Stimulated activated CD4-positive, alpha-beta T cell treated with anti-CD3 and anti-CD28 coated beads, Interleukin-1b, Interleukin-23, amount 100 ng/mL, for 1 hour (primary cell): ENCODE data around the gene ZNF524.
A peak's percentile ranks its signal among the peaks of the same experiment; 100 is the strongest.

Experiments used
- DNase-seq, 2 donors: peaks; one replicate each; pipeline ENCODE4 v3.0.0-alpha.2; 2020; ENCODE audit warnings: low read depth in 2 of 2

The ZNF524 gene

GRCh38 chr19:55642153-55643002, 42.3 kb downstream of the ZNF524 start:
- no peak for DNase-seq

- peak; percentile 44 to 71 for DNase-seq
Observed at GRCh38 chr19:55643003-55643886, 43.2 kb downstream of the ZNF524 start, which contains the start of gene ZNF581. ZNF581 (plus strand) TSS chr19:55643649; CDS start chr19:55644572, 923 bp downstream.

GRCh38 chr19:55643887-55644176, 43.7 kb downstream of the ZNF524 start:
- no peak for DNase-seq

DNA sequence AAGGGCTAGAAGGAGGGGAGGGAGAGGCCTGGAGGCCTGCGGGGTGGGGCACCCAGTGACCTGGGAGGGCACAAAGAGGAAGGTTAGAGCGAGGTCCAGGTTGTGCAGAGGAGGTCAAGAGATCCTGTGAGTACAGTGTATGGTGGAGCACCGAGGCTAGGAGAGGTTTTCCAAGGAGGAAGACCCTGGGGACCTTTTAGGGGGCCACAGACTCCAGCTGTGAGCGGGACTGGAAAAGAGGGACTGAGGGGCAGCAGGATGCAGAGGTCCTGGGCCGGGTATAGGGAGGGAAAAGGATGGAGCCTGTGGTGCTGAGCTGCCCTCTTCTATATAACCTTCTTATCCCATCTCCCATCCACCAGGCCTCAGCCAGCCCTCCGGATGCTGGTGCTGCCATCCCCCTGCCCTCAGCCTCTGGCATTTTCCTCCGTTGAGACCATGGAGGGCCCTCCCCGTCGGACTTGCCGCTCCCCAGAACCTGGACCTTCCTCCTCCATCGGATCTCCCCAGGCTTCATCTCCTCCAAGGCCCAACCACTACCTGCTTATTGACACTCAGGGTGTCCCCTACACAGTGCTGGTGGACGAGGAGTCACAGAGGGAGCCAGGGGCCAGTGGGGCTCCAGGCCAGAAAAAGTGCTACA, 44.2 kb downstream of the ZNF524 start:
- no peak for DNase-seq

DNA sequence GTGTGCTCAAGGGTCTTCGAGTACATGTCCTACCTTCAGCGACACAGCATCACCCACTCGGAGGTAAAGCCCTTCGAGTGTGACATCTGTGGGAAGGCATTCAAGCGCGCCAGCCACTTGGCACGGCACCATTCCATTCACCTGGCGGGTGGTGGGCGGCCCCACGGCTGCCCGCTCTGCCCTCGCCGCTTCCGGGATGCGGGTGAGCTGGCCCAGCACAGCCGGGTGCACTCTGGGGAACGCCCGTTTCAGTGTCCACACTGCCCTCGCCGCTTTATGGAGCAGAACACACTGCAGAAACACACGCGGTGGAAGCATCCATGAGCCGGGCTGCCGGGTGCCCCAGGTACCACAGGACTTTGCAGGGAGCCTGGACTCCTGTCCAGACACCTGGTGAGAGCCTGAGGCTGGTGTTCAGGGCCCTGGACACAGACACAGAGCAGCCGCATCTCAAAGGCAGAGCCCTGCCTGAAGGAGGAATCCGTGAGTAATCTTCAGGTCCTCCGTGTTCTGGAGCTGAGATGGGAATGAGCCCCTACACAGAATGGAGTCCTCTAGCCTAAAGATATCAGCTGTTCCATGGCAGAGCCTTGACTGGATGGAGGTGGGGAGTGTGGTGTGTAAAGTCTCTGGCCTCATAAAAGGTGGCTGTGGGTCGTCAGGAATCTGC, 44.9 kb downstream of the ZNF524 start:
- no peak for DNase-seq

- no peak for DNase-seq
Observed at GRCh38 chr19:55645512-55645881, 45.4 kb downstream of the ZNF524 start.

- DNase-seq, result no peak
Observed at GRCh38 chr19:55646889-55647731, 47.0 kb downstream of the ZNF524 start.

GRCh38 chr19:55647732-55648584, 47.9 kb downstream of the ZNF524 start, which contains the start of gene CCDC106:
CCDC106 (plus strand) TSS chr19:55648212; CDS start chr19:55649047, 835 bp downstream.
- no peak for DNase-seq

DNA sequence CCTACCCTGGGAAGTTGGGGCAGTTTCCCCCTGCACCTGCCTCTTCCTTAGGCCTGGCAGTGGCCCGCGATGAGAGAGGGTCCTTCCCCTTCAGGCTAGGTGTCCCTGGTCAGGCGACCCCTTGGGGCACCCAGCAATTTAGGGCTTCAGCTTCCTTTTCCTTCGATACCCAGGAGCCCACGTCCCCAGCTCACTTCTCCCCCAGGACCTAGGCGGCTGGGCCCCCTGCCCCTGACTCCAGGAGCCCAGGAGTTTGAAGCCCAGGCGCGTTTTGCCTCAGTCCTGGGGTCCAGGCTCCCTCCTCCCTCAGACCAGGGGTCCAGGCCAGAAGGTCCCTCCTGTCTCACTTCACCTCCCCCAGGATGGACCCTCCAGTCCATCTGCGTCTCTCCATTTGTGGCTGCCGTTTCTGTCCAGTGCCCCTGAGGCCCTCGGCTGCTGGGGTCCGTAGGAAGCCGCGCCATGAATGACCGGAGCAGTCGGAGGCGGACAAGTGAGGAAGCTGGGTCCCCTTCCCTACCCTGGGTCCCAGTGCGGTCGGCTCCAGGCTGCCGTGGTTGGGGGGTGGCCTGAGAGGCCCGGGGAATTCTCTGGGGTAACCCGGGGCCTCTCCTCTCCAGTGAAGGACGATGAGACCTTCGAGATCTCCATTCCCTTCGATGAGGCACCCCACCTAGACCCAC, 48.6 kb downstream of the ZNF524 start:
- DNase-seq, result no peak

DNA sequence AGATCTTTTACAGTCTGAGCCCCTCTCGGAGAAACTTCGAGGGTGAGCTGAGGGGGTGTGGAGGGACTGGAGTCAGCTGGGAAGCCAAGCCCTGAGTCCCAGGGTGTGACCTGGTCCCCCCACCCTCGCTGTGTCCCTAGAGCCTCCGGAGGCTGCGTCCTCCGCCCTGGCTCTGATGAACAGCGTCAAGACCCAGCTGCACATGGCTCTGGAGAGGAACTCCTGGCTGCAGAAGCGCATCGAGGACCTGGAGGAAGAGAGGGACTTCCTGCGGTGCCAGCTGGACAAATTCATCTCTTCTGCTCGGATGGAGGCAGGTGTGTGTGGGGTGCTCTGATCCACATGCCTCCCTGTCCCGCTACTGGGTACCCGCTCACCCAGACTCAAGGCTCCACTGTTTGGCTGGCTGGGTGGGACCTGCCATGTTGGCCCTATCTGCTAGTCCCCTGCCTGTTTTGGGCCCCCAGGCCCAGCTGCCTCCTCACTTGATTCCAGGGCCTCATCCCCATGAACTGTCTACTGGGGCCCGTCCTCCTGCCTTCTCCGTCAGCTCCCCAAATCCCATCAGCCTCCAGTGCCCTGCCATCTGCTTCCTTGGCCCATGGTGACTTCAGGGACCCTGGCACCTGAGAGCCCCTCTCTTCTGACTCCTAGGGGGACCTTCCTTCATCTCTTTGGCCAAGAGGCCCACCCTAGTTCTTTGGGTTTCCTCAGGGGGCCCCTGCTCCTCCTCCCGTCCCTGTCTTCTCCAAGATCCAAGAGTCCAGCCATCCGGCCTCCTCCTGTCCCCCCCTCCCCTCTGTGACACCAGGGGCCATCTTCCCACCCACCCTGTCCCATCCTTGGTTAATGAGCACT, 49.4 kb downstream of the ZNF524 start:
- DNase-seq, result no peak

- no peak for DNase-seq
Observed at GRCh38 chr19:55650126-55650557, 50.1 kb downstream of the ZNF524 start.

DNA sequence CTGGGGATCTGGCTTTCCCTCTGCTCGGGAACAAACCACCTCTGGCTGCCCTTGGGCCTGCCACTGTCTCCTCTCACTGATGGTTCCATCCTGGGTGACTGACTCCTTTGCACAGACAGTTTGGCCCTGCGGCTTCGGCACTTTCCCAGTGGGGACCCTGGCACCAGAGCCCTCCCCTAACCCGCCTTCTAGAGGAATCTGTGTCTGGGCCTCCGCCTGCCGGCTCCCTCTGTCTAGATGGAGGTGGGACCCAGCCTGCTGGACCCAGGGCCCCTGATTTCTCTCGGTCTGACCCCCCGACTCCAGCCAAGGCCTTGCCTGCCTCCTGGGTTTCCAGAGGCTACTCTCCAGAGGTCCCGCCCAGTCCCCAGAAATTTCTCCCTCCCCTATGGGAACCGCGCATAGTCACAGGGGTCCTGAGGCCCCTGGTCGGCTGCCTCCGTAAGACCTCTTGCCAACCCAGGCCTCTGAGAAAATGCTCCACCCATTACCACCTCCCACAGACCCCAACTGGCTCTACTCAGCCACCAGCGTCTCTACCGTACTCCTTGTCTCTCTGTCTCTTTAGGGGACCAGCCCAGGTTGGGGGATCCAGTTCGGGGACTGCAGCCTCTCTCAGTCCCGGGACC, 50.6 kb downstream of the ZNF524 start:
- no peak for DNase-seq

DNA sequence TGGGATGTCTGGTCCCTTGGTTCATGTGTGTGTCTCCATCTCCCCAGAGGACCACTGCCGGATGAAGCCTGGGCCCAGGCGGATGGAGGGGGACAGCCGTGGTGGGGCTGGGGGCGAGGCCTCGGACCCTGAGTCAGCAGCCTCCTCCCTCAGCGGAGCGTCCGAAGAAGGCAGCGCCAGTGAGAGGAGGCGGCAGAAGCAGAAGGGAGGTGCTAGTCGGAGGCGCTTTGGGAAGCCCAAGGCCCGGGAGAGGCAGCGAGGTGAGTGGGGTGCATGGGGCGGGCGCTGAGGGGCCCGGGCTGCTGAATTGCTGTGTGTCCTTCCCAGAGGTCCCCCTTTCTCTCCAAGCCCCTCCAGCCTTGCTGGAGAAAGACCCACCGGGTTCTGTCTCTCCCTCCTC, 51.1 kb downstream of the ZNF524 start:
- DNase-seq, result no peak

DNA sequence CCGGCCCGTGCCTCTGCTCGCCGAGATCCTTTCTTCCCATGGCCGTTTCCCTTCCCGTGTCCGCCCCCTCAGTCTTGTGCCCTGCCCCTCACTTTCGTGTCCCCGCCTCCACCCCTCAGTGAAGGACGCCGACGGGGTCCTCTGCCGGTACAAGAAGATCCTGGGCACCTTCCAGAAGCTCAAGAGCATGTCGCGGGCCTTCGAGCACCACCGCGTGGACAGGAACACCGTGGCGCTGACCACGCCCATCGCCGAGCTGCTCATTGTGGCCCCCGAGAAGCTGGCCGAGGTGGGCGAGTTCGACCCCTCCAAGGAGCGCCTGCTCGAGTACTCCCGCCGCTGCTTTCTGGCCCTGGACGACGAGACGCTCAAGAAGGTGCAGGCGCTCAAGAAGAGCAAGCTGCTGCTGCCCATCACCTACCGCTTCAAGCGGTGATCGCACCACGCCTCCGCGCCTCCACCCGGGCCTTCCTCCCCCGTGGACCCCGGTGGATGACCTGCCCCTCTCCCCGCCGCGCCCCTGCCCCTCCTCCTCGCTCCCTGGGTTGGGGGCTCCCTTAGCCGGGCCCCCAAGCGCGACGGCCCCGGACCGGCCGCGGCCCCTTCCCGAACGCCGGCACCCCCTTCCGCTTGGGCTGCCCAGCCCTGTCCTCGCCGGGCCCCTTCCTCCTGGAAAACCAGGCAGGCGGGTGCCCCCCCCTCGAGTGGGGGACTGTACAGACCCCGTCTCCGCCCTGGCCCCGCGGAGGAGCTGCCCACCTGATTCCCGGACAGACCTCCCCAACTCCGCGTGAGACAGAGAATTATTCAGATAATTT, 52.4 kb downstream of the ZNF524 start:
- DNase-seq, result no peak
